AG04449 (cell line): Measurements from ENCODE around the gene TNFRSF11A.

Experiments used
- CTCF ChIA-PET: fragments of 350-600 bp; formaldehyde crosslinking; extraction: SDS; loops from one replicate; lab custom pipeline; 2021; ENCODE audit warnings: antibody characterized with exemption; lab: Yijun Ruan, JAX
- POLR2A ChIA-PET: fragments of 400-600, 350-600 bp; formaldehyde crosslinking; extraction: SDS; loops from one replicate; lab custom pipeline; 2020; ENCODE audit warnings: antibody characterized with exemption, inconsistent platforms; lab: Yijun Ruan, JAX
- DNase-seq: peaks from one replicate; pipeline ENCODE4 v3.0.0-alpha.2; 2010; ENCODE audit warnings: low read depth, low spot score
- H3K4me3 ChIP-seq: 2 replicates; pipeline ENCODE4 v1.5.1; 2011; ENCODE audit warnings: low read depth, mild to moderate bottlenecking, control low read depth, low read length
- TF ChIP-seq, protein P1 (sequence below): IDR thresholded peaks from one replicate; pipeline ENCODE4 v1.5.1; 2011; ENCODE audit warnings: mild to moderate bottlenecking, moderate library complexity, low read length, control low read depth, inconsistent platforms; ENCODE audit not compliant: insufficient read depth; ENCODE audit errors: missing control alignments

Gene TNFRSF11A

DNA sequence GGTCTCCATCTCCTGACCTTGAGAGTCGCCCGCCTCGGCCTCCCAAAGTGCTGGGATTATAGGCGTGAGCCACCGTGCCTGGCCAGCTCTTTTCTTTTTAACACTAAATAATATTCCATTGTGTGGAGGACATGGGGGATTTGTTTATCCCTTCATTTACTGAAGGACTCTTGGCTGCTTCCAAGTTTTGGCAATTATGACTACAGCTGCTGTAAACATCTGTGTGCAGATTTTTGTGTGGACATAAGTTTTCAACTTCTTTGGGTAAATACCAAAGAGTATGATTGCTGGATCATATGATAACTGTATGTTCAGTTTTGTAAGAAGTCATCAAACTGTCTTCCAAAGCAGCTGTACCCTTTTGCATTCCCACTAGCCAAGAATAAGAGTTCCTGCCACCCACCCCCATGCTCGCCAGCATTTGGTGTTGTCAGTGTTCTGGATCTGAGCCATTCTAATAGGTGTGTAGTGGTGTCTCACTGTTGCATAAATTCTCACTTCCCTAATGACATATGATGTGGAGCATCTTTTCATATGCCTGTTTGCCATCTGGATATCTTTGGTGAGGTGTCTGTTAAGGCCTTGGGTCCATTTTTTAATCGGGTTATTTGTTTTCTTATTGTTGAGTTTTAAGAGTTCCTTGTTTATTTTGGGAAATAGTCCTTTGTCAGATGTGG is 52.2 kb downstream of the TNFRSF11A start:
- POLR2A ChIA-PET, result no interaction called here
- no peak overlapping the region for H3K4me3 ChIP-seq
- no peak for DNase-seq
- TF ChIP-seq, protein P1, sequence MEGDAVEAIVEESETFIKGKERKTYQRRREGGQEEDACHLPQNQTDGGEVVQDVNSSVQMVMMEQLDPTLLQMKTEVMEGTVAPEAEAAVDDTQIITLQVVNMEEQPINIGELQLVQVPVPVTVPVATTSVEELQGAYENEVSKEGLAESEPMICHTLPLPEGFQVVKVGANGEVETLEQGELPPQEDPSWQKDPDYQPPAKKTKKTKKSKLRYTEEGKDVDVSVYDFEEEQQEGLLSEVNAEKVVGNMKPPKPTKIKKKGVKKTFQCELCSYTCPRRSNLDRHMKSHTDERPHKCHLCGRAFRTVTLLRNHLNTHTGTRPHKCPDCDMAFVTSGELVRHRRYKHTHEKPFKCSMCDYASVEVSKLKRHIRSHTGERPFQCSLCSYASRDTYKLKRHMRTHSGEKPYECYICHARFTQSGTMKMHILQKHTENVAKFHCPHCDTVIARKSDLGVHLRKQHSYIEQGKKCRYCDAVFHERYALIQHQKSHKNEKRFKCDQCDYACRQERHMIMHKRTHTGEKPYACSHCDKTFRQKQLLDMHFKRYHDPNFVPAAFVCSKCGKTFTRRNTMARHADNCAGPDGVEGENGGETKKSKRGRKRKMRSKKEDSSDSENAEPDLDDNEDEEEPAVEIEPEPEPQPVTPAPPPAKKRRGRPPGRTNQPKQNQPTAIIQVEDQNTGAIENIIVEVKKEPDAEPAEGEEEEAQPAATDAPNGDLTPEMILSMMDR, result no peak
- CTCF ChIA-PET, result no interaction called here

DNA sequence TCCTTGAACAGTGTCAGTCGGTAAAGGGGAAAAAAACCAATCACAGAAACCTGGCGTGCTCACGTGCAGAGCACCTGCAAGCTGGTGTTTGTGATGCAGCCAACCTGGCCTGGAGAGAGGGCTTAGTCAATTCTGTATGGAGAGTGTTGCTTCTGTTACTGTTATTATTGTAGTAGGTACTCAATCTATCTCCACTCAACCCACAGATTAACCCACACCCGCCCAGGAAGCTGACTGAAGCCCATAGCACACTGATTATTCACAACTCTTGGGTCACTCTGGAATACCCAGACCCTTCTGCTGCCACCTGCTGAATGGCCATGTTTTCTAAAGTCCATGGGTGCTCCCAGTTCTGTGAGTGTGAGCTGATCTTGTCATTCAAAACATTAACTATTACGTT is 53.9 kb downstream of the TNFRSF11A start:
- CTCF ChIA-PET, result interaction anchor here (1.5 kb wide), 1 partner anchor 11 kb away, joined by 3 read pairs; no protein-coding TSS in a partner anchor
- TF ChIP-seq, protein P1, result no peak
- DNase-seq, result no peak
- no peak overlapping the region for H3K4me3 ChIP-seq
- POLR2A ChIA-PET, result no interaction called here

GRCh38 chr18:62381373-62381772 is 56.3 kb downstream of the TNFRSF11A start:
- TF ChIP-seq, protein P1, result no peak
- CTCF ChIA-PET, result no interaction called here
- POLR2A ChIA-PET, result no interaction called here
- DNase-seq, result no peak
- H3K4me3 ChIP-seq, result no peak overlapping the region

- TF ChIP-seq, protein P1, result no peak
- CTCF ChIA-PET, result no interaction called here
- POLR2A ChIA-PET, result no interaction called here
- no peak overlapping the region for H3K4me3 ChIP-seq
- no peak for DNase-seq
These were observed 59.0 kb downstream of the TNFRSF11A start for GRCh38 chr18:62384068-62384467.

GRCh38 chr18:62384610-62385097 is 59.5 kb downstream of the TNFRSF11A start:
- TF ChIP-seq, protein P1, result no peak

GRCh38 chr18:62386091-62386490 is 61.0 kb downstream of the TNFRSF11A start:
- ChIA-PET POLR2A (interaction anchor here (0.6 kb wide), 1 partner anchor 52 kb away, joined by 3 read pairs; no protein-coding TSS in a partner anchor), CTCF (no interaction called here)

More at GRCh38 chr18:62384610-62385097, 59.5 kb downstream of the TNFRSF11A start:
- DNase-seq, result no peak
- ChIA-PET CTCF (no interaction called here), POLR2A (no interaction called here)
- H3K4me3 ChIP-seq, result no peak overlapping the region

More at GRCh38 chr18:62386091-62386490, 61.0 kb downstream of the TNFRSF11A start:
- no peak overlapping the region for H3K4me3 ChIP-seq
- TF ChIP-seq, protein P1, result no peak
- no peak for DNase-seq
